GM20000 (cell line): ENCODE data around the gene B3GALT5.

Experiments
- DNase-seq: peaks from one replicate; pipeline ENCODE4 v3.0.0; 2012; ENCODE audit warnings: low spot score
- TF ChIP-seq, protein P1 (sequence below): IDR thresholded peaks from 2 replicates; pipeline ENCODE4 v1.5.1; 2012; ENCODE audit warnings: mild to moderate bottlenecking, control low read depth; ENCODE audit errors: extremely low read depth, missing control alignments

B3GALT5 gene, protein sequence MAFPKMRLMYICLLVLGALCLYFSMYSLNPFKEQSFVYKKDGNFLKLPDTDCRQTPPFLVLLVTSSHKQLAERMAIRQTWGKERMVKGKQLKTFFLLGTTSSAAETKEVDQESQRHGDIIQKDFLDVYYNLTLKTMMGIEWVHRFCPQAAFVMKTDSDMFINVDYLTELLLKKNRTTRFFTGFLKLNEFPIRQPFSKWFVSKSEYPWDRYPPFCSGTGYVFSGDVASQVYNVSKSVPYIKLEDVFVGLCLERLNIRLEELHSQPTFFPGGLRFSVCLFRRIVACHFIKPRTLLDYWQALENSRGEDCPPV

DNA sequence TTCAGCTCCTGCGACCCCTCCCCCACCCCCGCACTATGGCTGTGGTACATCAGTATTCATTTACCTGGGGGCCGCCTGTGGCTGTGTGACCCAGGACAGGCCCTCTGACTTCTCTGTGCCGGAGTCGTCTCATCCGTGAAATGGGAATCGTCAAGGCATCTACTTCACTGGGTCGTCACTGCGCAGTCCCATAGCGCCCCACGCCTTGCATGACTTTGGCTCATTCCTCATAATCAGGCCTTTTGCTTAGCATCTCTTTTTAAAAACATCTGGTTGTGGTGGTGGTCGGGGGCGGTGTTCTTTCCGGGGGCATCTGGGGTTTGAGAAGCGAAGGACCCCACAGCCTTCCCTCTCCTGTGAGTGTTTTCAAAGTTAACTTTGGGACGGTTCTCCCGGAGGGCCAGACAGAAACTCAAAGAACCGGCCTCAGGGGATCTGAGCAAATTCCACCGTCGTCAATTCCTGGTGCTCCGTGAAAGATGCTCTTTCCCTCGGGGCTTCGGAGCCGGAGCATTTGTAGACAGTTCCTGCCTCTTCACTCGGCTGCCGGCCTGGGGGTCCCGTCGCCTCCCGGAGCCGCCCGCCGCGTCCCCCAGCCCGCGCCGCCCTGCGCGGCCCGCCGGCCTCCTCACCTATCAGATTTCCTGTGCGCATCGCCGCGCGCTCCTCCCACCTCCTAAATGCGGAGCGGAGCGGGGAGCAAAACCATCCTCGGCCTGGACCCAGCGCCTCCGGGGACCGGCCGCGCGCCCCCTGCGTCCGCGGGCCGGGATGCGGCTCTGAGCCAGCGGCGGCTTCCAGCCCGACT is at the start of gene B3GALT5:
TSS of gene B3GALT5 (plus strand) at position 708 of the 808 bp plus-strand sequence. CDS start 47,620 bp downstream, outside the sequence.
- TF ChIP-seq, protein P1, sequence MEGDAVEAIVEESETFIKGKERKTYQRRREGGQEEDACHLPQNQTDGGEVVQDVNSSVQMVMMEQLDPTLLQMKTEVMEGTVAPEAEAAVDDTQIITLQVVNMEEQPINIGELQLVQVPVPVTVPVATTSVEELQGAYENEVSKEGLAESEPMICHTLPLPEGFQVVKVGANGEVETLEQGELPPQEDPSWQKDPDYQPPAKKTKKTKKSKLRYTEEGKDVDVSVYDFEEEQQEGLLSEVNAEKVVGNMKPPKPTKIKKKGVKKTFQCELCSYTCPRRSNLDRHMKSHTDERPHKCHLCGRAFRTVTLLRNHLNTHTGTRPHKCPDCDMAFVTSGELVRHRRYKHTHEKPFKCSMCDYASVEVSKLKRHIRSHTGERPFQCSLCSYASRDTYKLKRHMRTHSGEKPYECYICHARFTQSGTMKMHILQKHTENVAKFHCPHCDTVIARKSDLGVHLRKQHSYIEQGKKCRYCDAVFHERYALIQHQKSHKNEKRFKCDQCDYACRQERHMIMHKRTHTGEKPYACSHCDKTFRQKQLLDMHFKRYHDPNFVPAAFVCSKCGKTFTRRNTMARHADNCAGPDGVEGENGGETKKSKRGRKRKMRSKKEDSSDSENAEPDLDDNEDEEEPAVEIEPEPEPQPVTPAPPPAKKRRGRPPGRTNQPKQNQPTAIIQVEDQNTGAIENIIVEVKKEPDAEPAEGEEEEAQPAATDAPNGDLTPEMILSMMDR, result no peak

DNA sequence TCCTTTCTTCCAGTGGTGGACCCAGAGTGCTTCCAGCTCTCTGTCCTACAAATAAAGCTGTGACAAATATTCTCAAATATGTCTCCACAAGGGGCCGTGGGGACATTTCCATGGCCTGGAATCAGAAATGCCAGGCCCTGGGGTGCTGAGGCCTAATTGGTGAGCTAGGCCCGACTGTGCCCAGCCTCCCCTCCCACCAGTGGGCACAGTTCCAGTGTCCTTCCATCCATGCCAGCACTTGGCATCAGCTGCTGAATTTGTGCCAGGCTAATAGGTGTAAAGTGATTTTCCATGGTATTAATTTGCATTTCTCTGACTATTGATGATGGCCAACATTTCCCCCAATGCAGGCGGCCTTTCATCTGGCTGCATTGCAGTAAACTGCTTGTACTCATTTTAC is 48.5 kb upstream of the B3GALT5 start:
- TF ChIP-seq, protein P1, result no peak
- no peak for DNase-seq

More for the DNA sequence above, at the start of gene B3GALT5:
- DNase-seq, result peak; percentile 25

DNA sequence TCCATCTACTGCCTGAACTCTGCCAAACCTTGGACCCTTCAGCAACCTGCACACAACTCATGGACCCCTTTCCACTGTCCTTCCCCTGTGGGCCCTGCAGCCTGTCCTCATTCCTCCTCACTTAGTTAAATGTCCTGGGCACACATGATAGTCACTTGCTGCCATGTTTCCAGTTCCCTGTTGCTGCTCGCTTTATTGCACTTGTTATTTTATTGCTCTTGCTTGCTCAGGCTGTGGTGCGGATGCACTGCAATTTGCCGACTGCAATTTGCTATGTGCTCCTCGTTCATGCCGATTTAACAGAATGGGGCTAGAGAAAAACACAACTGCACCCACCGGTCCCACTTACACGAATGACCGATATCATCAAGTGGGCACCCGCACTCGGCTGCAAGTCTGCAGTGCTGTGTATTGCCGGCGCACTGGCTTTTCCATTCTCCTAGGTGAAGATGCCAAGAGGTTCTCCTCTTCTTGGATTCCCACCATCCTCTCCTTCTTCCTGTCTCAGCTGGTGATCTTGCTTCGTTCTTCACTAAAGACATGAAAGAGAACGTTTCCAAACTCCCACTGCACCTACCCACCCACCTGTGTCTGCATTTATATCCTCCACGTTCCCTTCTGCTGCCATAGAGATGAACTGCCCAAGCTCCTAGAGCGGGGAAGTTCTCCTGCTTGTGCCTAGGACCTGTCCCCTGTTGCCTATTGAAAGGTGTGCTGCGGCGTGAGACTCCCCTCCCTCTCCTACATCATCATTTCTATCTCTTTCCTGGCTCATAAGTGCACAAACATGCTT is 45.4 kb upstream of the B3GALT5 start:
- no peak for DNase-seq
- TF ChIP-seq, protein P1, result no peak

DNA sequence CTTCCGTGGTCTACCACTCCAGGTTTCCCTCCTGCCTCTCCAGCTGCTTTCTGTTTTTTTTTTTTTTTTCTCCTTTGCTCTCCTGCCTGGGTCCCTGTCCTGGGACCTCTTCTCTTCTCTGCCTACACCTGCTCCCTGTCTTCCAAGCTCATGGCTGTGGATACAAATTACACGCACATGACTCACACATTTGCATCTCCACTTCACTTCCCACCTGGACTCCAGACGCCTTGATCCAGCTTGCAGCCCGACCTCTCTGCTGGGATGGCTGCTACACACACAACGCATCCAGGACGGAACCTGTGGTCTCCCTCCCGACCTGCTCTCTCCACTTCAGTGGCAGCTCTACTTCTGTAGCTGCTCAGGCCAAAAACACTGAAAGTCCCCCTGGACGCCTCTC is 44.4 kb upstream of the B3GALT5 start:
- DNase-seq, result no peak
- TF ChIP-seq, protein P1, result no peak

DNA sequence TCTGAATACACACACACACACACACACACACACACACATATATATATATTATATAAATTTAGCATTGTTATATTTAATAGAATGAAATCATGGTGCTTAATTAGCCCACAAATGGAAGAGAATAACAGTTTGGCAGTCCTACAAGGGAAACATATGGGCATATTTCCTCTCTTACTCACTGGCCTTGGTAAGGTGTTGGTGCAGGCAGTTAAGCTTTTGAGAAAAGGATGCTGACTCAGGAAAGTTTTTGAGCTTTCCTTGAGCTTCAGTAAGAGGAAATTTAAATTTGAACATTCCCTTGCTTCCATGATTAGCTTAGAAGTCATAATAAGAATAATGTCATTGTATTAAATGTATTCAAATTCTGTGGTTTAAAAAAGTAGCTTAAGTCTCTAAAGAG is 37.0 kb upstream of the B3GALT5 start:
- no peak for DNase-seq
- TF ChIP-seq, protein P1, result no peak

DNA sequence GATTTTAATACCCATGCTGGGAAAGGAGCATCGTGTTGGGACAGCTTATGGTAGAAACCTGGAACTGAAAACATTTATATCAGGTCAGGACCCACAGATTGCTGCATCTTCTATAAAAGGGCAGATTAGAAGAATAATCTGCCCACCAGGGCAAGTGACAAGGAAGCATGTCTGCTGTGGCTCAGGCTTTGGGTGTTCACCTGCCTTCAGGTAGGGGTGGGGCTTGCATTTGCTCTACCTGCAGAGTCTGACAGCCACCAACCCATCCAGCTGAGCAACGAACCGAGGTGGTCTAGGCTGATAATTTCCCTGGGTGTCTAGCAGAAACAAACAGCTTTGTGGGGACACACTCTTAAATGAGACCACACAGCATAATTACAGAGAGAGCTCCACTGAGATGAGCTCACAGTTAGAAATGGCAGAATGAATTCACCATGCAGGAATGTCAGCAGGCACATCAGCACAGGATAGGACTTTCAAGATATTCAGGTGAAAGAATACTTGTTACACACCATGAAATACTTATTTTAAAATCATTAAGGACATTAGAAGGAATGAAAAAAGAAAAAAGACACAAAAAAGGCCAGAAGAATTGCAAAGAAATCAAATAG is 36.1 kb upstream of the B3GALT5 start:
- TF ChIP-seq, protein P1, result no peak

More for the DNA sequence above, 36.1 kb upstream of the B3GALT5 start:
- DNase-seq, result no peak
